CD14-positive monocyte (primary cell): ENCODE data around the gene HS6ST3. TPM values are rescaled to one million over a fixed set of nuclear protein-coding genes. Genes with fewer than 3 reads are reported as not detected.

Experiments used
- DNase-seq, 3 donors: peaks; one replicate each; pipeline ENCODE4 v3.0.0-alpha.2; 2011 to 2022
- H2AFZ ChIP-seq: 2 replicates; pipeline ENCODE4 v1.6.0; 2012; ENCODE audit warnings: mild to moderate bottlenecking, low read depth, low read length, inconsistent platforms; ENCODE audit not compliant: insufficient read depth, poor library complexity, severe bottlenecking
- H3K27ac ChIP-seq, 2 donors: 1 replicate in 1 of 2; 2 replicates in 1 of 2; pipeline ENCODE4 v1.5.1; 2012 to 2013; ENCODE audit warnings: low read length in 2 of 2, control low read depth in 1 of 2, inconsistent platforms in 1 of 2, low read depth in 1 of 2, mild to moderate bottlenecking in 1 of 2
- H3K27me3 ChIP-seq, 2 donors: one replicate each; pipeline versions ENCODE4 v1.6.0 to v1.6.1; 2011 to 2013; ENCODE audit warnings: low read length in 2 of 2; ENCODE audit not compliant: control insufficient read depth in 2 of 2, insufficient read depth in 2 of 2
- H3K36me3 ChIP-seq, 2 donors: replicated peaks in 1 of 2; 1 replicate in 1 of 2; 2 replicates in 1 of 2; pipeline versions ENCODE4 v1.5.1 to v1.6.1; 2012 to 2013; ENCODE audit warnings: low read length in 2 of 2, control low read depth in 1 of 2, inconsistent platforms in 1 of 2, mild to moderate bottlenecking in 1 of 2; ENCODE audit not compliant: insufficient read depth in 2 of 2, control insufficient read depth in 1 of 2
- H3K4me1 ChIP-seq, 2 donors: 1 replicate in 1 of 2; 2 replicates in 1 of 2; pipeline versions ENCODE4 v1.5.1 to v1.6.1; 2012 to 2013; ENCODE audit warnings: low read length in 2 of 2, control low read depth in 1 of 2, inconsistent platforms in 1 of 2, mild to moderate bottlenecking in 1 of 2, moderate library complexity in 1 of 2; ENCODE audit not compliant: insufficient read depth in 2 of 2, control insufficient read depth in 1 of 2
- H3K4me2 ChIP-seq: replicated peaks from 2 replicates; pipeline ENCODE3; 2012; ENCODE audit warnings: low read length, moderate library complexity, mild to moderate bottlenecking; ENCODE audit not compliant: poor library complexity, severe bottlenecking; ENCODE audit errors: extremely low read depth
- H3K4me3 ChIP-seq, 3 experiments: fragments of 200-600 bp in 1 of 3; sonication (generic) in 1 of 3; replicated peaks in 1 of 3; 1 replicate in 2 of 3; 2 replicates in 1 of 3; pipeline ENCODE4 v1.5.1; 2011 to 2013; ENCODE audit warnings: low read length in 3 of 3, mild to moderate bottlenecking in 3 of 3, control low read depth in 2 of 3, low read depth in 2 of 3, inconsistent platforms in 1 of 3, moderate library complexity in 1 of 3
- H3K79me2 ChIP-seq: 2 replicates; pipeline ENCODE4 v1.6.0; 2012; ENCODE audit warnings: mild to moderate bottlenecking, control low read depth, inconsistent platforms, low read length, moderate library complexity; ENCODE audit not compliant: insufficient read depth
- H3K9ac ChIP-seq: 2 replicates; pipeline ENCODE4 v1.6.0; 2017; ENCODE audit warnings: low read length, mild to moderate bottlenecking; ENCODE audit not compliant: insufficient read depth, poor library complexity, severe bottlenecking
- H3K9me3 ChIP-seq, 2 donors: replicated peaks in 1 of 2; 1 replicate in 1 of 2; 2 replicates in 1 of 2; pipeline versions ENCODE4 v1.5.1 to v1.6.1; 2012 to 2013; ENCODE audit warnings: low read length in 2 of 2, control low read depth in 1 of 2; ENCODE audit not compliant: control insufficient read depth in 1 of 2, insufficient read depth in 1 of 2
- H4K20me1 ChIP-seq: 2 replicates; pipeline ENCODE4 v1.6.0; 2012; ENCODE audit warnings: mild to moderate bottlenecking, low read length, control low read depth, moderate library complexity; ENCODE audit not compliant: insufficient read depth
- H3K27ac Mint-ChIP-seq, 7 donors: one replicate each; pipeline ENCODE4 v1.8.0; 2020; ENCODE audit warnings: mild to moderate bottlenecking in 7 of 7, mixed read lengths in 7 of 7, moderate library complexity in 6 of 7, inconsistent platforms in 2 of 7
- H3K27me3 Mint-ChIP-seq, 3 donors: one replicate each; pipeline ENCODE4 v1.8.0; 2021 to 2022; ENCODE audit warnings: low read depth in 3 of 3, mild to moderate bottlenecking in 3 of 3, mixed read lengths in 3 of 3, moderate library complexity in 3 of 3, inconsistent platforms in 1 of 3
- H3K36me3 Mint-ChIP-seq, 2 donors: one replicate each; pipeline ENCODE4 v1.8.0; 2020; ENCODE audit warnings: mixed read lengths in 2 of 2, inconsistent platforms in 1 of 2, mild to moderate bottlenecking in 1 of 2
- H3K4me1 Mint-ChIP-seq: one replicate; pipeline ENCODE4 v1.8.0; 2020; ENCODE audit warnings: mild to moderate bottlenecking, mixed read lengths
- H3K4me3 Mint-ChIP-seq, 2 donors: one replicate each; pipeline ENCODE4 v1.8.0; 2020; ENCODE audit warnings: mild to moderate bottlenecking in 2 of 2, mixed read lengths in 2 of 2, moderate library complexity in 1 of 2
- H3K9me3 Mint-ChIP-seq, 7 donors: one replicate each; pipeline ENCODE4 v1.8.0; 2020 to 2022; ENCODE audit warnings: mixed read lengths in 7 of 7, mild to moderate bottlenecking in 6 of 7, moderate library complexity in 6 of 7, inconsistent platforms in 2 of 7
- CTCF ChIP-seq: fragments of 200-600 bp; IDR thresholded peaks from one replicate; pipeline ENCODE4 v1.8.0; 2022; ENCODE audit warnings: antibody characterized with exemption, mild to moderate bottlenecking
- WGBS: methylation state at CpG from one replicate; pipeline ENCODE4 v1.1.5; 2013; ENCODE audit warnings: missing lambda C conversion rate; ENCODE audit not compliant: insufficient coverage; 5-methylcytosine and 5-hydroxymethylcytosine counted together
- intact Hi-C, 2 donors: fragments of 100-400 bp; cut with micrococcal nuclease; formaldehyde crosslinking; loops; one replicate each; pipeline versions ENCODE4 v1.15.0 to v1.15.1; 2023
- polyA plus RNA-seq, 3 donors: library from polyadenylated mRNA; depleted of rRNA in 1 of 3; unstranded in 2 of 3; stranded (reverse) in 1 of 3; fragments of 300-500 nt in 2 of 3; fragments of >200 nt in 1 of 3; fragmentation: Illumina TruSeq in 2 of 3; gene quantifications; 1 replicate in 2 of 3; 2 replicates in 1 of 3; pipeline ENCODE4 v1.2.3, GENCODE V29; 2012 to 2021

Gene HS6ST3
- polyA plus RNA-seq, 3 donors = not detected

- Mint-ChIP-seq H3K36me3 (no peaks in the 10 kb centered on the region), H3K27me3 (peaks cover 0 to 2% (median 0%) of the 10 kb centered on the region in 3 donors), H3K9me3 (peaks cover 0 to 7% (median 4%) of the 10 kb centered on the region in 7 donors), H3K27ac (no peak overlapping the region), H3K4me3 (no peak overlapping the region), H3K4me1 (no peaks in the 10 kb centered on the region)
- H2AFZ ChIP-seq = no peak overlapping the region
- intact Hi-C loops = no loop called here
- H3K27me3 ChIP-seq = no peaks in the 10 kb centered on the region
- no peaks in the 10 kb centered on the region for H3K79me2 ChIP-seq
- H3K4me2 ChIP-seq = no peak overlapping the region
- no peak overlapping the region for H3K9ac ChIP-seq
- no peak overlapping the region for H3K4me3 ChIP-seq
- TF ChIP-seq CTCF = no peak
- H3K36me3 ChIP-seq = no peaks in the 10 kb centered on the region
- H4K20me1 ChIP-seq = no peaks in the 10 kb centered on the region
- no peak overlapping the region for H3K27ac ChIP-seq
- no peaks in the 10 kb centered on the region for H3K4me1 ChIP-seq
- no CpG with 5 or more reads among the region's 3 CpGs for WGBS
- DNase-seq = no peak
- no peaks in the 10 kb centered on the region for H3K9me3 ChIP-seq
These were observed 653.6 kb downstream of the HS6ST3 start for GRCh38 chr13:96743296-96744089.

GRCh38 chr13:96744367-96745331, 654.7 kb downstream of the HS6ST3 start:
- 40% methylated on average over 1 of the region's 5 CpGs for WGBS
- H3K9me3 ChIP-seq = no peaks in the 10 kb centered on the region
- intact Hi-C loops = no loop called here
- no peak overlapping the region for H3K27ac ChIP-seq
- H3K9ac ChIP-seq = no peak overlapping the region
- no peak for DNase-seq
- no peaks in the 10 kb centered on the region for H3K36me3 Mint-ChIP-seq
- H3K9me3 Mint-ChIP-seq = peaks cover 0 to 4% (median 2%) of the 10 kb centered on the region in 7 donors
- no peak overlapping the region for H3K4me2 ChIP-seq
- no peak overlapping the region for H3K27ac Mint-ChIP-seq
- H3K79me2 ChIP-seq = no peaks in the 10 kb centered on the region
- H3K4me1 Mint-ChIP-seq = no peaks in the 10 kb centered on the region
- no peak overlapping the region for H3K4me3 ChIP-seq
- no peak overlapping the region for H2AFZ ChIP-seq
- H3K4me3 Mint-ChIP-seq = no peak overlapping the region
- peaks cover 0 to 2% (median 0%) of the 10 kb centered on the region in 3 donors for H3K27me3 Mint-ChIP-seq
- no peaks in the 10 kb centered on the region for H3K27me3 ChIP-seq
- no peak for TF ChIP-seq CTCF
- no peaks in the 10 kb centered on the region for H3K4me1 ChIP-seq
- no peaks in the 10 kb centered on the region for H4K20me1 ChIP-seq
- no peaks in the 10 kb centered on the region for H3K36me3 ChIP-seq
